Bronchus fibroblast of lung (primary cell): ENCODE measurements around the gene TBL2. TPM values are rescaled to one million over a fixed set of nuclear protein-coding genes. Genes with fewer than 3 reads are reported as not detected.

Experiments
- total RNA-seq: library from RNA; depleted of rRNA; stranded (reverse); fragments of >200 nt; gene quantifications from 2 replicates; pipeline ENCODE4 v1.2.3, GENCODE V29; 2015

TBL2 gene, protein sequence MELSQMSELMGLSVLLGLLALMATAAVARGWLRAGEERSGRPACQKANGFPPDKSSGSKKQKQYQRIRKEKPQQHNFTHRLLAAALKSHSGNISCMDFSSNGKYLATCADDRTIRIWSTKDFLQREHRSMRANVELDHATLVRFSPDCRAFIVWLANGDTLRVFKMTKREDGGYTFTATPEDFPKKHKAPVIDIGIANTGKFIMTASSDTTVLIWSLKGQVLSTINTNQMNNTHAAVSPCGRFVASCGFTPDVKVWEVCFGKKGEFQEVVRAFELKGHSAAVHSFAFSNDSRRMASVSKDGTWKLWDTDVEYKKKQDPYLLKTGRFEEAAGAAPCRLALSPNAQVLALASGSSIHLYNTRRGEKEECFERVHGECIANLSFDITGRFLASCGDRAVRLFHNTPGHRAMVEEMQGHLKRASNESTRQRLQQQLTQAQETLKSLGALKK
- 71.1 and 79.1 TPM in 2 replicates for total RNA-seq

GRCh38 chr7:73578342-73579128 is at the start of gene TBL2:
TSS of gene TBL2 (minus strand) at chr7:73578579. CDS start at chr7:73578549, 30 bp downstream.

GRCh38 chr7:73623798-73624668 is 45.7 kb upstream of the TBL2 start, which contains the start of gene MLXIPL:
TSS of gene MLXIPL (minus strand) at chr7:73624522. CDS start at chr7:73624492, 30 bp downstream.

GRCh38 chr7:73557397-73558257 is 20.8 kb downstream of the TBL2 start, which contains the start of gene BCL7B:
TSS of gene BCL7B (minus strand) at chr7:73557690. CDS start at chr7:73557578, 112 bp downstream.

GRCh38 chr7:73522105-73522872 is 56.1 kb downstream of the TBL2 start, which contains the start of gene BAZ1B:
TSS of gene BAZ1B (minus strand) at chr7:73522293. CDS start at chr7:73521933, 360 bp downstream.

Other genes starting within 250 kb of the TBL2 start
- 0.50 and 0.59 TPM in 2 replicates for gene FZD9, start 144.8 kb downstream of the TBL2 start, total RNA-seq
- 32.7 and 35.5 TPM in 2 replicates for gene BAZ1B, start 56.3 kb downstream of the TBL2 start, total RNA-seq
- gene BCL7B, start 20.9 kb downstream of the TBL2 start, total RNA-seq: 43.7 and 52.3 TPM in 2 replicates
- gene MLXIPL, start 45.9 kb upstream of the TBL2 start, total RNA-seq: 0.67 and 2.4 TPM in 2 replicates
- 0.89 and 1.8 TPM in 2 replicates for gene VPS37D, start 89.3 kb upstream of the TBL2 start, total RNA-seq
- 5.2 and 6.2 TPM in 2 replicates for gene DNAJC30, start 104.9 kb upstream of the TBL2 start, total RNA-seq
- 74.3 and 79.7 TPM in 2 replicates for gene BUD23, start 105.0 kb upstream of the TBL2 start, total RNA-seq
- gene STX1A, start 141.1 kb upstream of the TBL2 start, total RNA-seq: 3.0 and 4.3 TPM in 2 replicates
- gene ABHD11, start 160.2 kb upstream of the TBL2 start, total RNA-seq: 25.9 and 26.3 TPM in 2 replicates
- gene CLDN3, start 191.7 kb upstream of the TBL2 start, total RNA-seq: not detected in 2 replicates